ENCODE data around the gene IL33. TPM values are rescaled to one million over a fixed set of nuclear protein-coding genes. Genes with fewer than 3 reads are reported as not detected.

IL33 gene
- total RNA-seq, 1 experiment from 2014 or later: not detected

DNA sequence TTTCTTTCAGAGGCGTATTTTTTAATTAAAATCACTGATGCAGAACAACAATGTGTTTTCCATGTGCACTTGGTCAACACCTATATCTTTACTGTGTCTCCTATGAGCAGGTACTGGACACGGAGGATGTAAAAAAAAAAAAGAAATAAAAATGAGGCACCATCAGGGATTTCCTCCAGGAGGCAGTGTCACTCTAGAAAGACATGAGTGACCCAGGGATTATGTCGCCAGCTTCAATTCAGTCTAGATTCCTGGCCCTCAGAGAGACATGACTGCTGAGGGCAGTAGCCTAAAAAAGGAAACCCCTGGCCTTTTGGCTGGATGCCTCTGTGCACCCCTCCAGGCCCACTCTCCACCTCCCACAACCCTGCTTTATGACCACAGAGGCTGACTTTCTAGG, 18.3 kb upstream of the IL33 start:
- no peaks in the 10 kb centered on the region for H3F3A ChIP-seq (ENCODE audit: insufficient read depth, low read depth)
- intact Hi-C loops (cut with micrococcal nuclease; ENCODE audit: unreplicated experiment): no loop called here
- TF ChIP-seq CTCF (conservative IDR thresholded peaks at IDR 0.05) (0 out of 2 replicates have a peak, but pooled peaks have one; percentile 17), EZH2 (IDR thresholded peaks at IDR 0.05; ENCODE audit: low read depth) (no peak)
- no peaks in the 10 kb centered on the region for H3K4me1 ChIP-seq (replicated peaks; ENCODE audit: insufficient read depth)
- ChIA-PET CTCF (no interaction called here), POLR2A (ENCODE audit: unreplicated experiment) (no interaction called here)
- BruUV-seq (replicated peaks): no TSS peak
- no peaks in the 10 kb centered on the region for H3K79me2 ChIP-seq (ENCODE audit: low read depth)
- no peak overlapping the region for H3K4me3 ChIP-seq
- no peak for DNase-seq
- no peaks in the 10 kb centered on the region for H3K9me2 ChIP-seq (ENCODE audit: insufficient read depth)
- H3K9me3 ChIP-seq (ENCODE audit: insufficient read depth, low read depth): no peaks in the 10 kb centered on the region
- no peaks in the 10 kb centered on the region for H3K27me3 ChIP-seq (ENCODE audit: insufficient read depth, low read depth)
- H3K36me3 ChIP-seq (ENCODE audit: low read depth): no peaks in the 10 kb centered on the region
- H3K27ac ChIP-seq: no peak overlapping the region
- H3K4me2 ChIP-seq: no peak overlapping the region
- H2AFZ ChIP-seq: no peak overlapping the region
- H4K20me1 ChIP-seq (ENCODE audit: insufficient read depth): no peaks in the 10 kb centered on the region

DNA sequence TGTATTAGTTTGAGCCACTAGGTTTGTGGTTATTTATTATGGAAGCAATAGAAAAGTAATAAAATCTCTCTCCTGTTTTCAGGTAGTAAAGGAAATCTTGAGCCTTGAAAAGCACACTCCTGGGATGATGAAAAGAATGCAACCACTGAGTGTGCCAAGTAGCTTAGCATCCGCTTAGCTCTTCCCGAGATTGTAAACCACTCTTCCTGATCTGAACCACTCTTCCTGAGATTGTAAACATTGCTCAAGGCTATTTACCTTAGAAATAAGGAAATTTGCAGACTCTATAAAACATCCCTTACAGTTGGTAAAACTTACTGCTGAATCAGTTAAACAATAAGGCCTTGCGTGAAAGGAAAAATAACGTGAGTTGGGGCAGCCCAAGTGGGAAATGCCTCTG, 17.4 kb upstream of the IL33 start:
- Histone ChIP-seq H4K20me1 (ENCODE audit: insufficient read depth) (no peaks in the 10 kb centered on the region), H3K9me2 (ENCODE audit: insufficient read depth) (no peaks in the 10 kb centered on the region), H3K4me1 (replicated peaks; ENCODE audit: insufficient read depth) (no peaks in the 10 kb centered on the region), H3K27ac (no peak overlapping the region), H2AFZ (no peak overlapping the region), H3K36me3 (ENCODE audit: low read depth) (no peaks in the 10 kb centered on the region), H3K9me3 (ENCODE audit: insufficient read depth, low read depth) (no peaks in the 10 kb centered on the region), H3F3A (ENCODE audit: insufficient read depth, low read depth) (no peaks in the 10 kb centered on the region), H3K4me2 (no peak overlapping the region), H3K79me2 (ENCODE audit: low read depth) (no peaks in the 10 kb centered on the region), H3K4me3 (no peak overlapping the region), H3K27me3 (ENCODE audit: insufficient read depth, low read depth) (no peaks in the 10 kb centered on the region)
- intact Hi-C loops (cut with micrococcal nuclease; ENCODE audit: unreplicated experiment): no loop called here
- ChIA-PET CTCF (no interaction called here), POLR2A (ENCODE audit: unreplicated experiment) (no interaction called here)
- no peak for TF ChIP-seq EZH2 (IDR thresholded peaks at IDR 0.05; ENCODE audit: low read depth)
- no peak for DNase-seq
- BruUV-seq (replicated peaks): no TSS peak

- no peaks in the 10 kb centered on the region for H4K20me1 ChIP-seq (ENCODE audit: insufficient read depth)
- no peaks in the 10 kb centered on the region for H3K9me3 ChIP-seq (ENCODE audit: insufficient read depth, low read depth)
- no peak overlapping the region for H3K4me2 ChIP-seq
- ChIA-PET POLR2A (ENCODE audit: unreplicated experiment) (no interaction called here), CTCF (no interaction called here)
- intact Hi-C loops (cut with micrococcal nuclease; ENCODE audit: unreplicated experiment): no loop called here
- no peak overlapping the region for H3K27ac ChIP-seq
- H2AFZ ChIP-seq: no peak overlapping the region
- H3K36me3 ChIP-seq (ENCODE audit: low read depth): no peaks in the 10 kb centered on the region
- TF ChIP-seq CTCF (conservative IDR thresholded peaks at IDR 0.05) (no peak), EZH2 (IDR thresholded peaks at IDR 0.05; ENCODE audit: low read depth) (no peak)
- BruUV-seq (replicated peaks): no TSS peak
- H3K4me3 ChIP-seq: no peak overlapping the region
- H3K79me2 ChIP-seq (ENCODE audit: low read depth): no peaks in the 10 kb centered on the region
- H3K4me1 ChIP-seq (replicated peaks; ENCODE audit: insufficient read depth): no peaks in the 10 kb centered on the region
- H3K27me3 ChIP-seq (ENCODE audit: insufficient read depth, low read depth): no peaks in the 10 kb centered on the region
- no peaks in the 10 kb centered on the region for H3K9me2 ChIP-seq (ENCODE audit: insufficient read depth)
- DNase-seq: no peak
- no peaks in the 10 kb centered on the region for H3F3A ChIP-seq (ENCODE audit: insufficient read depth, low read depth)
Measured at GRCh38 chr9:6199596-6199995, 16.0 kb upstream of the IL33 start.

DNA sequence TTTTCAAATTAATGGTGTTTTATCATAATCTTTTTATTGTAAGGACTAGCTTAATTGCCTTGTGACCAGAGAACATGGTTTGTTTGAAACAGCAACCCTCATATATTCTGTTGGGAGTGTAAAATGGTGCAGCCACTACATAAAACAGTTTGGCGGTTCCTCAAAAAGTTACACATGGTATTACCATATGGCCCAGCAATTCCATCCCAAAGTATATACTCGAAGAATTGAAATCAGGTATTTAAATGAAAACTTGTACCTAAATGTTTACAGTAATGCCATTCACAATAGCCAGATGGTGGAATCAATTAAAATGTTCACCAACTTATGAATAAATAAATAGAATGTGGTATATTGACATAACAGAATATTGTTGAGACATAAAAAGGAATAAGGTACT, 14.8 kb upstream of the IL33 start:
- H3F3A ChIP-seq (ENCODE audit: insufficient read depth, low read depth): no peaks in the 10 kb centered on the region
- H3K27ac ChIP-seq: no peak overlapping the region
- no peaks in the 10 kb centered on the region for H3K9me2 ChIP-seq (ENCODE audit: insufficient read depth)
- no peaks in the 10 kb centered on the region for H3K27me3 ChIP-seq (ENCODE audit: insufficient read depth, low read depth)
- intact Hi-C loops (cut with micrococcal nuclease; ENCODE audit: unreplicated experiment): no loop called here
- no peaks in the 10 kb centered on the region for H4K20me1 ChIP-seq (ENCODE audit: insufficient read depth)
- TF ChIP-seq CTCF (conservative IDR thresholded peaks at IDR 0.05): no peak
- TF ChIP-seq EZH2 (IDR thresholded peaks at IDR 0.05; ENCODE audit: low read depth): no peak
- DNase-seq: no peak
- no peaks in the 10 kb centered on the region for H3K79me2 ChIP-seq (ENCODE audit: low read depth)
- H3K4me2 ChIP-seq: no peak overlapping the region
- ChIA-PET CTCF (no interaction called here), POLR2A (ENCODE audit: unreplicated experiment) (no interaction called here)
- no peak overlapping the region for H2AFZ ChIP-seq
- no TSS peak for BruUV-seq (replicated peaks)
- no peaks in the 10 kb centered on the region for H3K4me1 ChIP-seq (replicated peaks; ENCODE audit: insufficient read depth)
- no peaks in the 10 kb centered on the region for H3K9me3 ChIP-seq (ENCODE audit: insufficient read depth, low read depth)
- H3K4me3 ChIP-seq: no peak overlapping the region
- no peaks in the 10 kb centered on the region for H3K36me3 ChIP-seq (ENCODE audit: low read depth)

Data from PC-9 (cell line).